Neuronal stem cell (in vitro differentiated cells): ENCODE results near the gene TREH.
"Not testable (repeated sequence)": the region's sequence is repeated elsewhere in the genome, so short reads cannot be mapped to it uniquely, and the experiment has no call there.

ENCODE experiments used
- DNase-seq: peaks from one replicate; pipeline ENCODE4 v3.0.0-alpha.2; 2013; ENCODE audit warnings: low spot score
- H2AFZ ChIP-seq: one replicate; pipeline ENCODE4 v1.6.1; 2013; ENCODE audit warnings: mild to moderate bottlenecking, low read length, inconsistent platforms
- H2AK5ac ChIP-seq: 2 replicates; pipeline ENCODE4 v1.6.1; 2013; ENCODE audit warnings: low read depth, mild to moderate bottlenecking, inconsistent platforms, low read length, moderate library complexity, mixed read lengths
- H2BK120ac ChIP-seq: 2 replicates; pipeline ENCODE4 v1.6.1; 2013; ENCODE audit warnings: low read depth, mild to moderate bottlenecking, inconsistent platforms, low read length, moderate library complexity, mixed read lengths
- H2BK12ac ChIP-seq: one replicate; pipeline ENCODE4 v1.6.1; 2013; ENCODE audit warnings: low read length, inconsistent platforms
- H2BK15ac ChIP-seq: 2 replicates; pipeline ENCODE4 v1.6.1; 2013; ENCODE audit warnings: mild to moderate bottlenecking, low read length, inconsistent platforms, mixed read lengths
- H2BK5ac ChIP-seq: one replicate; pipeline ENCODE4 v1.6.1; 2013; ENCODE audit warnings: inconsistent platforms, mild to moderate bottlenecking, low read length, moderate library complexity
- H3K14ac ChIP-seq: one replicate; pipeline ENCODE4 v1.6.1; 2013; ENCODE audit warnings: low read length, inconsistent platforms
- H3K18ac ChIP-seq: 2 replicates; pipeline ENCODE4 v1.6.1; 2013; ENCODE audit warnings: low read length, inconsistent platforms
- H3K23ac ChIP-seq: 2 replicates; pipeline ENCODE4 v1.6.1; 2013; ENCODE audit warnings: low read depth, mild to moderate bottlenecking, mixed read lengths, low read length, inconsistent platforms; ENCODE audit not compliant: poor library complexity
- H3K27ac ChIP-seq: replicated peaks from 3 replicates; pipeline ENCODE4 v1.5.1; 2013; ENCODE audit warnings: low read length, inconsistent platforms
- H3K27me3 ChIP-seq, 3 experiments: 2 replicates each; pipeline ENCODE4 v1.6.1; 2013; ENCODE audit warnings: low read length in 3 of 3, mild to moderate bottlenecking in 2 of 3, inconsistent platforms in 1 of 3, low read depth in 1 of 3, mixed read lengths in 1 of 3, moderate library complexity in 1 of 3; ENCODE audit not compliant: control insufficient read depth in 3 of 3, insufficient read depth in 3 of 3
- H3K36me3 ChIP-seq, 2 donors: replicated peaks in 1 of 2; 2 replicates each; pipeline ENCODE4 v1.6.1; 2013; ENCODE audit warnings: low read length in 2 of 2; ENCODE audit not compliant: control insufficient read depth in 2 of 2, insufficient read depth in 2 of 2
- H3K4ac ChIP-seq: 2 replicates; pipeline ENCODE4 v1.6.1; 2013; ENCODE audit warnings: inconsistent platforms, mild to moderate bottlenecking, low read length, moderate library complexity
- H3K4me1 ChIP-seq, 2 donors: 1 replicate in 1 of 2; 2 replicates in 1 of 2; pipeline ENCODE4 v1.6.1; 2013; ENCODE audit warnings: low read length in 2 of 2, low read depth in 1 of 2; ENCODE audit not compliant: control insufficient read depth in 2 of 2, insufficient read depth in 1 of 2
- H3K4me2 ChIP-seq: one replicate; pipeline ENCODE4 v1.6.1; 2013; ENCODE audit warnings: mild to moderate bottlenecking, low read length, inconsistent platforms; ENCODE audit not compliant: insufficient read depth, poor library complexity, severe bottlenecking
- H3K4me3 ChIP-seq, 2 donors: 2 replicates each; pipeline ENCODE4 v1.5.1; 2013; ENCODE audit warnings: low read length in 2 of 2, mild to moderate bottlenecking in 2 of 2, inconsistent platforms in 1 of 2, moderate library complexity in 1 of 2
- H3K79me1 ChIP-seq: one replicate; pipeline ENCODE4 v1.6.1; 2013; ENCODE audit warnings: low read depth, mild to moderate bottlenecking, inconsistent platforms, low read length, moderate library complexity
- H3K9ac ChIP-seq: one replicate; pipeline ENCODE4 v1.6.1; 2013; ENCODE audit warnings: mild to moderate bottlenecking, low read depth, low read length, inconsistent platforms; ENCODE audit not compliant: poor library complexity
- H3K9me3 ChIP-seq, 2 donors: replicated peaks in 1 of 2; 2 replicates each; pipeline versions ENCODE3 to v1.6.1; 2013; ENCODE audit warnings: low read length in 2 of 2, mild to moderate bottlenecking in 2 of 2, inconsistent platforms in 1 of 2, low read depth in 1 of 2, mixed read lengths in 1 of 2, moderate library complexity in 1 of 2; ENCODE audit not compliant: control insufficient read depth in 2 of 2, insufficient read depth in 1 of 2
- H4K8ac ChIP-seq: one replicate; pipeline ENCODE4 v1.6.1; 2013; ENCODE audit warnings: low read depth, mild to moderate bottlenecking, inconsistent platforms, low read length, moderate library complexity
- H4K91ac ChIP-seq: one replicate; pipeline ENCODE4 v1.6.1; 2013; ENCODE audit warnings: low read length, low read depth, mild to moderate bottlenecking, inconsistent platforms; ENCODE audit not compliant: poor library complexity
- WGBS, 2 donors: extraction: QIAGEN DNeasy Blood & Tissue Kit; methylation state at CpG; one replicate each; pipeline ENCODE4 v1.1.7; 2013; ENCODE audit warnings: missing lambda C conversion rate in 2 of 2, mixed read lengths in 1 of 2; ENCODE audit not compliant: insufficient read length in 2 of 2, insufficient replicate concordance in 1 of 2; ENCODE audit errors: extremely low coverage in 2 of 2; 5-methylcytosine and 5-hydroxymethylcytosine counted together

The TREH gene

GRCh38 chr11:118678908-118679307 is 542 bp downstream of the TREH start:
- not testable (repeated sequence) for H3K36me3 ChIP-seq, H3K9ac ChIP-seq, H3K4ac ChIP-seq, H3K14ac ChIP-seq, H2BK5ac ChIP-seq, H2BK120ac ChIP-seq, H2BK12ac ChIP-seq, H4K8ac ChIP-seq, H3K27me3 ChIP-seq, H3K23ac ChIP-seq, H2BK15ac ChIP-seq, H2AK5ac ChIP-seq, H4K91ac ChIP-seq, H3K27ac ChIP-seq, H3K4me2 ChIP-seq, DNase-seq, H3K79me1 ChIP-seq, H3K9me3 ChIP-seq, H3K4me1 ChIP-seq, H3K4me3 ChIP-seq
- peak overlapping the region; percentile 33 for H3K18ac ChIP-seq
- peak overlapping the region; percentile 55 for H2AFZ ChIP-seq
- no CpG with 5 or more reads among the region's 11 CpGs for WGBS, 2 donors

GRCh38 chr11:118677977-118678376 is 1.5 kb downstream of the TREH start:
- Histone ChIP-seq H4K91ac (no peak overlapping the region), H3K27ac (no peak overlapping the region), H3K23ac (no peak overlapping the region), H3K18ac (no peak overlapping the region), H3K4me2 (no peak overlapping the region), H2AK5ac (no peak overlapping the region), H3K4me1 (no peaks in the 10 kb centered on the region), H2BK120ac (no peak overlapping the region), H3K36me3 (no peaks in the 10 kb centered on the region), H3K4me3 (no peak overlapping the region), H3K14ac (no peak overlapping the region), H2AFZ (no peak overlapping the region), H3K9ac (no peak overlapping the region), H3K9me3 (peaks cover 4 to 8% of the 10 kb centered on the region in 2 donors), H3K27me3 (peaks cover 0 to 3% (median 0%) of the 10 kb centered on the region in 3 experiments), H2BK12ac (no peak overlapping the region), H3K79me1 (no peaks in the 10 kb centered on the region), H2BK15ac (no peak overlapping the region), H3K4ac (no peak overlapping the region), H2BK5ac (no peak overlapping the region), H4K8ac (no peak overlapping the region)
- WGBS, 2 donors: no CpG with 5 or more reads among the region's 6 CpGs
- DNase-seq: no peak

- no peak overlapping the region for H3K9ac ChIP-seq
- H3K79me1 ChIP-seq: no peaks in the 10 kb centered on the region
- H4K8ac ChIP-seq: no peak overlapping the region
- no peaks in the 10 kb centered on the region for H3K27me3 ChIP-seq
- no peak overlapping the region for H3K18ac ChIP-seq
- no peaks in the 10 kb centered on the region for H3K36me3 ChIP-seq
- H4K91ac ChIP-seq: no peak overlapping the region
- H2BK120ac ChIP-seq: no peak overlapping the region
- no peak overlapping the region for H3K4me2 ChIP-seq
- no peak overlapping the region for H3K4ac ChIP-seq
- H2BK15ac ChIP-seq: no peak overlapping the region
- H3K27ac ChIP-seq: no peak overlapping the region
- no peaks in the 10 kb centered on the region for H3K4me1 ChIP-seq
- H3K4me3 ChIP-seq: no peak overlapping the region
- no peak overlapping the region for H3K14ac ChIP-seq
- no peak overlapping the region for H2BK5ac ChIP-seq
- no peak overlapping the region for H2AFZ ChIP-seq
- no peak overlapping the region for H2BK12ac ChIP-seq
- H2AK5ac ChIP-seq: no peak overlapping the region
- WGBS, 2 donors: no CpG with 5 or more reads among the region's 1 CpG
- no peak for DNase-seq
- no peak overlapping the region for H3K23ac ChIP-seq
- H3K9me3 ChIP-seq: peaks cover 4 to 17% of the 10 kb centered on the region in 2 donors
Measured at GRCh38 chr11:118674082-118674435, 5.4 kb downstream of the TREH start.

GRCh38 chr11:118673361-118674081 is 5.9 kb downstream of the TREH start:
- WGBS, 2 donors: no CpG with 5 or more reads among the region's 6 CpGs
- H2BK12ac ChIP-seq: no peak overlapping the region

More at GRCh38 chr11:118673361-118674081, 5.9 kb downstream of the TREH start:
- Histone ChIP-seq H4K91ac (no peak overlapping the region), H3K27me3 (no peaks in the 10 kb centered on the region), H3K9me3 (peaks cover 4 to 17% of the 10 kb centered on the region in 2 donors), H3K79me1 (no peaks in the 10 kb centered on the region), H3K36me3 (no peaks in the 10 kb centered on the region), H3K4me1 (no peaks in the 10 kb centered on the region), H2BK5ac (no peak overlapping the region), H2AFZ (no peak overlapping the region), H2BK15ac (no peak overlapping the region), H3K18ac (no peak overlapping the region), H2AK5ac (no peak overlapping the region), H3K23ac (no peak overlapping the region), H3K27ac (no peak overlapping the region), H2BK120ac (no peak overlapping the region), H3K4ac (no peak overlapping the region), H3K9ac (no peak overlapping the region), H3K4me2 (no peak overlapping the region), H3K14ac (no peak overlapping the region), H4K8ac (no peak overlapping the region), H3K4me3 (no peak overlapping the region)
- no peak for DNase-seq
